GM12878 (cell line): ENCODE measurements around the gene TOB2. TPM values are rescaled to one million over a fixed set of nuclear protein-coding genes. Genes with fewer than 3 reads are reported as not detected.

Source experiments
- CHD2 ChIP-seq: IDR thresholded peaks from 2 replicates; pipeline ENCODE4 v1.6.1; 2011; ENCODE audit warnings: low read depth, low read length, improper control_type of control experiment, borderline replicate concordance
- CTCF ChIP-seq, 3 experiments: IDR thresholded peaks in 2 of 3; conservative IDR thresholded peaks in 1 of 3; 2 replicates each; pipeline ENCODE4 v1.5.1; 2011; ENCODE audit warnings: low read depth in 3 of 3, low read length in 3 of 3, mild to moderate bottlenecking in 3 of 3, control low read depth in 2 of 3, moderate library complexity in 2 of 3, inconsistent platforms in 1 of 3, mixed read lengths in 1 of 3; ENCODE audit not compliant: control insufficient read depth in 2 of 3, insufficient read depth in 1 of 3; ENCODE audit errors: extremely low read depth in 1 of 3
- IRF4 ChIP-seq: IDR thresholded peaks from 2 replicates; pipeline ENCODE4 v1.6.1; 2011; ENCODE audit warnings: low read depth, low read length
- IRF5 ChIP-seq: fragments of 450-650 bp; IDR thresholded peaks from 2 replicates; pipeline ENCODE4 v1.6.1; 2017; ENCODE audit warnings: borderline replicate concordance
- JUNB ChIP-seq: IDR thresholded peaks from 2 replicates; pipeline ENCODE4 v1.6.1; 2016; ENCODE audit warnings: antibody characterized with exemption, mild to moderate bottlenecking
- MYC ChIP-seq: IDR thresholded peaks from 2 replicates; pipeline ENCODE4 v1.6.1; 2011; ENCODE audit warnings: mild to moderate bottlenecking, low read length, moderate library complexity, inconsistent platforms; ENCODE audit not compliant: insufficient read depth, insufficient replicate concordance, insufficient read length, severe bottlenecking
- POLR2AphosphoS5 ChIP-seq: IDR thresholded peaks from 2 replicates; pipeline ENCODE4 v1.6.1; 2011; ENCODE audit warnings: mild to moderate bottlenecking, low read length, inconsistent platforms
- RAD51 ChIP-seq: fragments of 450-650 bp; IDR thresholded peaks from 2 replicates; pipeline ENCODE4 v1.6.1; 2016; ENCODE audit warnings: moderate library complexity, mild to moderate bottlenecking, inconsistent platforms
- RB1 ChIP-seq: fragments of 450-650 bp; formaldehyde crosslinking; IDR thresholded peaks from 2 replicates; pipeline ENCODE4 v1.6.1; 2017; ENCODE audit warnings: mild to moderate bottlenecking, borderline replicate concordance
- RCOR1 ChIP-seq: conservative IDR thresholded peaks from 2 replicates; pipeline ENCODE4 v1.6.1; 2012; ENCODE audit warnings: low read depth, low read length, improper control_type of control experiment
- RELA ChIP-seq: fragments of 450-650 bp; IDR thresholded peaks from 2 replicates; pipeline ENCODE4 v1.8.0; 2014; ENCODE audit warnings: borderline replicate concordance; ENCODE audit not compliant: partially characterized antibody
- SIN3A ChIP-seq: IDR thresholded peaks from 2 replicates; pipeline ENCODE4 v1.6.1; 2012; ENCODE audit warnings: low read depth, low read length, improper control_type of control experiment
- SIX5 ChIP-seq: IDR thresholded peaks from 2 replicates; pipeline ENCODE4 v1.6.1; 2011; ENCODE audit warnings: mild to moderate bottlenecking, low read depth, low read length, moderate library complexity; ENCODE audit not compliant: severe bottlenecking
- SMARCA5 ChIP-seq: fragments of 450-650 bp; IDR thresholded peaks from 2 replicates; pipeline ENCODE4 v1.6.1; 2017; ENCODE audit warnings: mild to moderate bottlenecking
- STAT3 ChIP-seq: IDR thresholded peaks from 2 replicates; pipeline ENCODE4 v1.6.1; 2011; ENCODE audit warnings: low read depth, low read length, improper control_type of control experiment
- ZBTB4 ChIP-seq: fragments of 450-650 bp; formaldehyde crosslinking; IDR thresholded peaks from 2 replicates; pipeline ENCODE4 v1.4.0; 2022; ENCODE audit warnings: mild to moderate bottlenecking, moderate library complexity
- polyA plus RNA-seq, 11 experiments: library from polyadenylated mRNA; depleted of rRNA in 4 of 11; unstranded in 6 of 11; stranded (reverse) in 5 of 11; fragments of >200 nt; fragmentation: Nextera tagmentation in 4 of 11; fragmentation: Illumina TruSeq in 1 of 11; extraction: Ambion mirVana in 4 of 11; extraction: Trizol in 1 of 11; gene quantifications; 1 replicate in 1 of 11; 2 replicates in 10 of 11; pipeline versions ENCODE4 v1.2.1 to v1.2.3, GENCODE V29; 2011 to 2016; ENCODE audit warnings: inconsistent platforms in 2 of 11, missing spikeins in 2 of 11, low read depth in 1 of 11
- total RNA-seq, 4 experiments: library from RNA; depleted of rRNA in 3 of 4; stranded (reverse); fragments of >200 nt in 3 of 4; fragmentation: Illumina TruSeq in 1 of 4; extraction: Trizol in 1 of 4; gene quantifications; 2 replicates each; pipeline versions ENCODE4 v1.2.1 to v1.2.3, GENCODE V29; 2013 to 2021
- TF ChIP-seq, protein P1 (sequence below): fragments of 450-650 bp; IDR thresholded peaks from 2 replicates; pipeline ENCODE4 v1.6.1; 2017; ENCODE audit warnings: low read depth, mild to moderate bottlenecking, moderate library complexity
- TF ChIP-seq, protein P2 (sequence below): IDR thresholded peaks from 2 replicates; pipeline ENCODE4 v1.6.1; 2012; ENCODE audit warnings: low read depth, low read length, improper control_type of control experiment

TOB2 gene
- total and polyA plus RNA-seq, 10 of the 15 experiments (the other 5 are each of a cell fraction or from before 2014, with no cell fraction given), result 4.5 to 32.0 (median 15.1) TPM

GRCh38 chr22:41468381-41469217 is 22.0 kb upstream of the TOB2 start, which contains the start of the genes ACO2 and PHF5A (continued):
- TF ChIP-seq, protein P1, sequence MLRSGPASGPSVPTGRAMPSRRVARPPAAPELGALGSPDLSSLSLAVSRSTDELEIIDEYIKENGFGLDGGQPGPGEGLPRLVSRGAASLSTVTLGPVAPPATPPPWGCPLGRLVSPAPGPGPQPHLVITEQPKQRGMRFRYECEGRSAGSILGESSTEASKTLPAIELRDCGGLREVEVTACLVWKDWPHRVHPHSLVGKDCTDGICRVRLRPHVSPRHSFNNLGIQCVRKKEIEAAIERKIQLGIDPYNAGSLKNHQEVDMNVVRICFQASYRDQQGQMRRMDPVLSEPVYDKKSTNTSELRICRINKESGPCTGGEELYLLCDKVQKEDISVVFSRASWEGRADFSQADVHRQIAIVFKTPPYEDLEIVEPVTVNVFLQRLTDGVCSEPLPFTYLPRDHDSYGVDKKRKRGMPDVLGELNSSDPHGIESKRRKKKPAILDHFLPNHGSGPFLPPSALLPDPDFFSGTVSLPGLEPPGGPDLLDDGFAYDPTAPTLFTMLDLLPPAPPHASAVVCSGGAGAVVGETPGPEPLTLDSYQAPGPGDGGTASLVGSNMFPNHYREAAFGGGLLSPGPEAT, result peak; percentile 99
- TF ChIP-seq RELA, result peak; percentile 85
- TF ChIP-seq JUNB, result no peak
- TF ChIP-seq SMARCA5, result no peak
- TF ChIP-seq MYC, result peak; percentile 33
- TF ChIP-seq RCOR1, result 0 out of 2 replicates have a peak, but pooled peaks have one; percentile 43
- peak; percentile 40; the same call in 1 of the 2 replicates for TF ChIP-seq SIN3A
- peak; percentile 90 for TF ChIP-seq POLR2AphosphoS5
- TF ChIP-seq, protein P2, sequence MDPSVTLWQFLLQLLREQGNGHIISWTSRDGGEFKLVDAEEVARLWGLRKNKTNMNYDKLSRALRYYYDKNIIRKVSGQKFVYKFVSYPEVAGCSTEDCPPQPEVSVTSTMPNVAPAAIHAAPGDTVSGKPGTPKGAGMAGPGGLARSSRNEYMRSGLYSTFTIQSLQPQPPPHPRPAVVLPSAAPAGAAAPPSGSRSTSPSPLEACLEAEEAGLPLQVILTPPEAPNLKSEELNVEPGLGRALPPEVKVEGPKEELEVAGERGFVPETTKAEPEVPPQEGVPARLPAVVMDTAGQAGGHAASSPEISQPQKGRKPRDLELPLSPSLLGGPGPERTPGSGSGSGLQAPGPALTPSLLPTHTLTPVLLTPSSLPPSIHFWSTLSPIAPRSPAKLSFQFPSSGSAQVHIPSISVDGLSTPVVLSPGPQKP, result peak; percentile 95
- peak; percentile 70; the same call in 1 of the 2 replicates for TF ChIP-seq IRF5
- no peak for TF ChIP-seq STAT3
- TF ChIP-seq CHD2, result peak; percentile 98
- TF ChIP-seq CTCF (IDR thresholded peaks at IDR 0.05 in 2 of 3, conservative IDR thresholded peaks at IDR 0.05 in 1 of 3; ENCODE audit: control insufficient read depth in 2 of 3, extremely low read depth in 1 of 3, insufficient read depth in 1 of 3, low read depth in 3 of 3, low read length in 3 of 3), result no peak
- TF ChIP-seq IRF4, result 0 out of 2 replicates have a peak, but pooled peaks have one; percentile 4
- peak; percentile 98; the same call in 1 of the 2 replicates for TF ChIP-seq RB1
- TF ChIP-seq RAD51, result peak; percentile 93
- TF ChIP-seq ZBTB4 (CRISPR knock-in tag), result no peak
- peak; percentile 52 for TF ChIP-seq SIX5
